GM12878 (cell line): ENCODE data around the gene RAE1. TPM values are rescaled to one million over a fixed set of nuclear protein-coding genes. Genes with fewer than 3 reads are reported as not detected.

Experiments
- ATAC-seq: fragments of 200-7000 bp; cut with Tn5 transposase; 3 replicates; pipeline ENCODE4 v1.9.1; 2020; ENCODE audit warnings: mild to moderate bottlenecking, moderate library complexity
- BruUV-seq: library from RNA; stranded (reverse); fragments of 400-500 nt; replicated peaks from 2 replicates; lab custom pipeline; 2021; lab: Mats Ljungman, UMichigan
- CTCF ChIA-PET: fragments of 300-600 bp; sonication (Branson Sonifier 250); formaldehyde crosslinking; extraction: SDS; loops from one replicate; lab custom pipeline; 2021; ENCODE audit warnings: inconsistent platforms; lab: Yijun Ruan, JAX
- POLR2A ChIA-PET: fragments of 350-600 bp; formaldehyde crosslinking; extraction: SDS; loops from one replicate; lab custom pipeline; 2021; ENCODE audit warnings: inconsistent platforms; lab: Charles Lee
- RAD21 ChIA-PET: fragments of 300-600 bp; sonication (Branson Sonifier 250); formaldehyde crosslinking; loops from one replicate; lab custom pipeline; 2023; ENCODE audit warnings: antibody characterized with exemption; ENCODE audit not compliant: unreplicated experiment; lab: Charles Lee
- SMC1A ChIA-PET: fragments of 300-600 bp; sonication (Branson Sonifier 250); formaldehyde crosslinking; loops from one replicate; lab custom pipeline; 2023; ENCODE audit not compliant: unreplicated experiment, uncharacterized antibody; lab: Charles Lee
- DNase-seq: peaks from one replicate; pipeline ENCODE4 v3.0.0-alpha.2; 2011; ENCODE audit warnings: low read depth, low spot score
- FAIRE-seq: peaks from 3 replicates; lab custom pipeline; 2011; peaks lifted over from hg19 to GRCh38; lab: Jason Lieb, UNC
- H2AFZ ChIP-seq: 2 replicates; pipeline ENCODE4 v1.6.0; 2011; ENCODE audit warnings: low read depth, low read length, control low read depth; ENCODE audit not compliant: control insufficient read depth
- H3K27ac ChIP-seq: 2 replicates; pipeline ENCODE4 v1.5.1; 2011; ENCODE audit warnings: control low read depth; ENCODE audit not compliant: control insufficient read depth, insufficient read depth
- H3K27me3 ChIP-seq, 2 experiments: replicated peaks in 1 of 2; 2 replicates each; pipeline versions ENCODE4 v1.6.0 to v1.6.1; 2011; ENCODE audit warnings: low read length in 1 of 2; ENCODE audit not compliant: control insufficient read depth in 2 of 2, insufficient read depth in 2 of 2
- H3K36me3 ChIP-seq, 2 experiments: 2 replicates each; pipeline ENCODE4 v1.5.1; 2011; ENCODE audit warnings: low read length in 1 of 2; ENCODE audit not compliant: control insufficient read depth in 2 of 2, insufficient read depth in 2 of 2
- H3K4me1 ChIP-seq: 2 replicates; pipeline ENCODE4 v1.6.1; 2011; ENCODE audit warnings: mild to moderate bottlenecking, low read length, moderate library complexity, mixed read lengths; ENCODE audit not compliant: control insufficient read depth, insufficient read depth
- H3K4me2 ChIP-seq: 2 replicates; pipeline ENCODE4 v1.6.0; 2011; ENCODE audit warnings: control low read depth; ENCODE audit not compliant: control insufficient read depth, insufficient read depth
- H3K4me3 ChIP-seq: fragments of 200-600 bp; sonication (generic); 2 replicates; pipeline ENCODE4 v1.5.1; 2016
- H3K79me2 ChIP-seq: 2 replicates; pipeline ENCODE4 v1.6.0; 2011; ENCODE audit warnings: low read length; ENCODE audit not compliant: control insufficient read depth, insufficient read depth
- H3K9ac ChIP-seq: 2 replicates; pipeline ENCODE4 v1.8.0; 2011; ENCODE audit warnings: low read length, control low read depth, mixed read lengths; ENCODE audit not compliant: control insufficient read depth, insufficient read depth
- H3K9me3 ChIP-seq: replicated peaks from 3 replicates; pipeline ENCODE4 v1.5.1; 2011; ENCODE audit warnings: mild to moderate bottlenecking, low read length; ENCODE audit not compliant: control insufficient read depth, insufficient read depth
- H4K20me1 ChIP-seq: 2 replicates; pipeline ENCODE4 v1.6.0; 2011; ENCODE audit not compliant: control insufficient read depth, insufficient read depth
- ATF2 ChIP-seq: IDR thresholded peaks from 2 replicates; pipeline ENCODE4 v1.6.1; 2012; ENCODE audit warnings: low read length, inconsistent platforms
- CBFB ChIP-seq: IDR thresholded peaks from 2 replicates; pipeline ENCODE4 v1.6.1; 2016; ENCODE audit warnings: antibody characterized with exemption, low read depth
- GABPA ChIP-seq: IDR thresholded peaks from 2 replicates; pipeline ENCODE4 v1.6.1; 2014; ENCODE audit warnings: antibody characterized with exemption, low read depth, mild to moderate bottlenecking, inconsistent platforms
- IRF4 ChIP-seq: IDR thresholded peaks from 2 replicates; pipeline ENCODE4 v1.6.1; 2011; ENCODE audit warnings: low read depth, low read length
- MEF2B ChIP-seq: fragments of 450-650 bp; IDR thresholded peaks from 2 replicates; pipeline ENCODE4 v1.6.1; 2018; ENCODE audit warnings: mild to moderate bottlenecking, moderate library complexity; ENCODE audit not compliant: partially characterized antibody, poor library complexity, severe bottlenecking
- MXI1 ChIP-seq: fragments of 150-350 bp; IDR thresholded peaks from 2 replicates; pipeline ENCODE4 v1.6.1; 2011; ENCODE audit warnings: low read depth, mild to moderate bottlenecking, inconsistent platforms, low read length, improper control_type of control experiment
- NFYB ChIP-seq: IDR thresholded peaks from 2 replicates; pipeline ENCODE4 v1.6.1; 2011; ENCODE audit warnings: low read depth, mild to moderate bottlenecking, low read length, improper control_type of control experiment, moderate library complexity; ENCODE audit not compliant: insufficient read depth
- PAX8 ChIP-seq: fragments of 450-650 bp; IDR thresholded peaks from 2 replicates; pipeline ENCODE4 v1.6.1; 2017; ENCODE audit warnings: mild to moderate bottlenecking, moderate library complexity
- RCOR1 ChIP-seq: conservative IDR thresholded peaks from 2 replicates; pipeline ENCODE4 v1.6.1; 2012; ENCODE audit warnings: low read depth, low read length, improper control_type of control experiment
- SMC3 ChIP-seq: IDR thresholded peaks from 2 replicates; pipeline ENCODE4 v1.6.1; 2011; ENCODE audit warnings: low read length, improper control_type of control experiment, borderline replicate concordance
- TCF12 ChIP-seq: IDR thresholded peaks from 2 replicates; pipeline ENCODE4 v1.6.1; 2011; ENCODE audit warnings: low read depth, mild to moderate bottlenecking, low read length
- WGBS: methylation state at CpG from one replicate; pipeline ENCODE4 v1.1.6; 2016; ENCODE audit warnings: low lambda C conversion rate; ENCODE audit not compliant: insufficient replicate concordance, insufficient coverage; ENCODE audit errors: missing lambda C conversion rate; 5-methylcytosine and 5-hydroxymethylcytosine counted together
- in situ Hi-C: fragments of 300-500 bp; cut with MboI; formaldehyde crosslinking; loops from 9 replicates; pipeline ENCODE4 v1.14.3; 2018; ENCODE audit warnings: mixed read lengths
- intact Hi-C: fragments of 100-400 bp; cut with micrococcal nuclease; formaldehyde crosslinking; loops from one replicate; pipeline ENCODE4 v1.14.2; 2022; ENCODE audit not compliant: unreplicated experiment
- polyA plus RNA-seq, 11 experiments: library from polyadenylated mRNA; depleted of rRNA in 4 of 11; unstranded in 6 of 11; stranded (reverse) in 5 of 11; fragments of >200 nt; fragmentation: Nextera tagmentation in 4 of 11; fragmentation: Illumina TruSeq in 1 of 11; extraction: Ambion mirVana in 4 of 11; extraction: Trizol in 1 of 11; gene quantifications; 1 replicate in 1 of 11; 2 replicates in 10 of 11; pipeline versions ENCODE4 v1.2.1 to v1.2.3, GENCODE V29; 2011 to 2016; ENCODE audit warnings: inconsistent platforms in 2 of 11, missing spikeins in 2 of 11, low read depth in 1 of 11
- total RNA-seq, 4 experiments: library from RNA; depleted of rRNA in 3 of 4; stranded (reverse); fragments of >200 nt in 3 of 4; fragmentation: Illumina TruSeq in 1 of 4; extraction: Trizol in 1 of 4; gene quantifications; 2 replicates each; pipeline versions ENCODE4 v1.2.1 to v1.2.3, GENCODE V29; 2013 to 2021

Gene RAE1
- total and polyA plus RNA-seq, 10 of the 15 experiments (the other 5 are each of a cell fraction or from before 2014, with no cell fraction given): 28.7 to 107 (median 49.3) TPM

GRCh38 chr20:57320358-57320757 is 30.7 kb upstream of the RAE1 start:
- Histone ChIP-seq H3K4me2 (no peak overlapping the region), H3K9me3 (no peaks in the 10 kb centered on the region), H3K79me2 (no peaks in the 10 kb centered on the region), H3K9ac (no peak overlapping the region), H2AFZ (no peak overlapping the region), H3K27ac (no peak overlapping the region), H3K36me3 (no peaks in the 10 kb centered on the region), H3K4me3 (no peak overlapping the region), H4K20me1 (no peaks in the 10 kb centered on the region), H3K27me3 (peaks cover 0 to 4% of the 10 kb centered on the region in 2 experiments), H3K4me1 (no peaks in the 10 kb centered on the region)
- TF ChIP-seq GABPA (no peak), RCOR1 (no peak), CBFB (no peak), MXI1 (no peak), IRF4 (no peak), NFYB (no peak), MEF2B (no peak), PAX8 (no peak), SMC3 (no peak), ATF2 (no peak), TCF12 (no peak)
- DNase-seq: no peak
- ChIA-PET SMC1A (no interaction called here), CTCF (no interaction called here), POLR2A (no interaction called here), RAD21 (no interaction called here)
- no peak for FAIRE-seq
- in situ Hi-C loops: no loop called here
- BruUV-seq: no TSS peak
- ATAC-seq: no peak
- intact Hi-C loops: no loop called here
- WGBS: 34% methylated on average over 3 of the region's 3 CpGs
